ENCODE measurements around the gene PARVA. TPM values are rescaled to one million over a fixed set of nuclear protein-coding genes. Genes with fewer than 3 reads are reported as not detected.

Gene PARVA
- total RNA-seq, 1 donor from 2014 or later = 176 TPM

DNA sequence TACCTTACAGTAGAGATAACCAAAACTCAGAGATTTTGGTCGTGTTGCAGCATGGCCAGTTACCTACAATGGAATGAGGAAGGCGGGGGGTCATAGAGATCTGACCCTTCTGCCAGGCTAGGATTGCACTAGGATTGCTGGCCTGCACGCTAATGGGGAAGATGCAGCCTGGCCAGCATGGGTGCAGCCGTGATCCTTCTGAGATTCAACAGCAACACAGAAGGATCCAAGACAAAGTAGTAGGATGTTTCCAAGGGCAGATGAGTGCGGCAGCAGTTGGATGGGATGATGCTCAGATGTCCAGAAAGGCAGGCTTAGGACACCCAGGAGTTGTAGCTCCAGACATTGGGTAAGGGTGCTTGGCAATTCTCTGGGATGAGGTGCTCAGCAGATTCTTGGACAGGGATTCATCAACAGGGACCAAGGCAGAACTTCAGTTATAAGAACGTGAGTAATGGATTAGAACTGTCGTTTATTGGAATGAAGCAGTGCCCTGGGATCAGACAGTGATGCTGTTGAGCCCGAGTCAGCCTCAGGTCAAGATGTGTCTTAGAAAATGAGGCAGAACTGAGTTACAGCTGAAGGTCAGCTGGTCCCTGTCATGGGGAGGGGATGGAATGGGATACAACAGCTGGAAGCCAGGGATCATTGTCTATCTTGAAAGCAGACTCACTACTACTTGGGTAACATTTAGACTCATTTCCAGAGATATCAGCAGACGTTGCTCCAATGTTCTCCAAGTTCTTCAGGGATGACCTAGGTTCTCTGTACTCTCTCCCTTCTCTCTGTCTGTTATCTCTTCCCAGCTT lies 71.0 kb downstream of the PARVA start:
- DNase-seq (ENCODE audit: low spot score) (no peak), ATAC-seq (peak; percentile 36)
- intact Hi-C loops (cut with DNase I) = no loop called here

- ATAC-seq (no peak), DNase-seq (ENCODE audit: low spot score) (no peak)
- intact Hi-C loops (cut with DNase I) = no loop called here
Observed at GRCh38 chr11:12449961-12450715, 72.8 kb downstream of the PARVA start.

DNA sequence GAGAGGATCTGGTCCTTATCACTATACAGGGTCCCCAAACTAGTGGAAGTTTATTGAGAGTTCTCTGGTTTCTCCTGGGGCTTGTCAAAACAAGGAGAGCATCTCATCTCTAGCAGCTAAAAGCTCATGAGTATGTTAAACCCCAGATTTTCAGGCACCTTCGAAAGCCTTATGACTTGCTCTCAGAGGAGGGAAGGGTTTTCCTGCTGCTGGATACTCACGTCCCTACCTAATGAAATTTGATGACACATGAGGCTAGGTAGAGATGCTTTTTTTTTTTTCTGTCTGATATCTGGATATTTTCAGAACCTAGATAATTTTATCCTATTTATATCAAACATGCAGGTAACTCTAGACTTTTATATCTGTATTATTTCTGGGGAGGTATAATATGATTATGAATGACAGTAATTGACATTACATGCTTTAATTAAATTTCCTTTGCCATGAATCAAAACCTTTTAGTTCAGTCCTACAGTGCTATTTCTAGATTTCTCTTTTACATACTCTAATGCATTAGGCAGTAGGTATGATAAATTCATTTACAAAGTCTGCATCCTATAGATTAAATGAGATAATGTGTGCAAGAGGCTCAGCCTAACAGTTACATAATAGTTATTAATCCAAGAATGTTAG lies 73.9 kb downstream of the PARVA start:
- DNase-seq (ENCODE audit: low spot score) (no peak), ATAC-seq (no peak)
- intact Hi-C loops (cut with DNase I) = no loop called here

DNA sequence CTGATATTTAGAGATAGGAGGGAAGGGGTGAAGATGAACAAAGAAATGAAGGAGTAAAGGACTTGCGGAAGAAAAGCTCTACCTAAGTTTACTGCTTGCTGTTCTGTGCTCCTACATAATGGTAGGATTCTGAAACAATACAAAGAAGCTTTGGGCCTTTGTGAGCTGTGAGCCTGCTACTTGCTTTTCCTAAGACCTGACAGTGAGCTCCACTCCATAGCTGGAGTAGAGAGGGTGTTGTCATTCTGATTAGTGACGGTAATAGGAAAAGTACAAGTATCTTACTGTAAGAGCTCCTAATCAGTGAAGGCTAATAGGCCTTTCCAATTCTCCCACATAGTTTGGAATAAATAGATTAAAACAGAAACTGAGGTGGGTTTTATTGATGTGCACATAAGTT lies 75.9 kb downstream of the PARVA start:
- intact Hi-C loops (cut with DNase I) = no loop called here

DNA sequence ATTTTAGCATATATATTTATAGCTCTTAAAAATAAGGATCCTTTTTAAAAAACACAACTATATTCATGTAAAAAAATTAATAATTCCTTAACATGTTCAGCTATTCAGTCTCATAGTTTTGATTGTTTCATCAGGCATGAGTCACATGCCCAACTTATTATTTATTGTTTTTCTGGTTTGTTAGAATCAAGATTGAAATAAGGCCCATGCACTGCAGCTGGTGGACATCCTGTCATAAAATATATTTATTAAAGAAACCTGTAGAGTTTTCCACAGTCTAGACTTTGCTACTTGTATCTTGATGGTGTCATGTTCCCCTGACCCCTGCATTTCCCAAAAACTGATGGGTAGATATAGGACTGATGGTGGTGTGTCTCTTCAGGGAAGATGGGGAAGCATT lies 77.4 kb downstream of the PARVA start:
- DNase-seq (ENCODE audit: low spot score) = no peak
- ATAC-seq = no peak
- intact Hi-C loops (cut with DNase I) = no loop called here

More for the DNA sequence above, 75.9 kb downstream of the PARVA start:
- DNase-seq (ENCODE audit: low spot score) (no peak), ATAC-seq (no peak)

DNA sequence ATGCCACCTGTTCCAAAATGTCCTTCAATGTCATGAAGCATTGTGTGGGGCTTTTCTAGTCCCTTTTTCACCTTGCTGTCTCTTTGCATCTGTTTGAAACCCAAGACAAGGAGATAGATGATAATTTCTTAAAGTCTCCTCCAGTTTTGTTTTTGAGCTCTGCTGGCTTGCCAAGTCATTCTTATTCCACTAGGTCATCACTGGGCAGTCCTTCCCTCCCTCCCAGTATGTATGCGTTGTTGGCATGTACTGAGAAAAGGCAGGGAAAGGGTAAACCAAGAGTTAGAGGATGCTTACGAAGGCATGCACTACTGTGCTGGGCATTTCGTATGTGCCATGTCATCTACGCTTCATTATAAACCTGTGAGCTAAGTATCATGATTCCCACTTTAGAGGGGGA lies 78.6 kb downstream of the PARVA start:
- intact Hi-C loops (cut with DNase I) = no loop called here
- ATAC-seq = no peak
- DNase-seq (ENCODE audit: low spot score) = no peak

GRCh38 chr11:12456651-12457579 lies 79.5 kb downstream of the PARVA start:
- DNase-seq (ENCODE audit: low spot score) (no peak), ATAC-seq (no peak)
- intact Hi-C loops (cut with DNase I) = no loop called here

DNA sequence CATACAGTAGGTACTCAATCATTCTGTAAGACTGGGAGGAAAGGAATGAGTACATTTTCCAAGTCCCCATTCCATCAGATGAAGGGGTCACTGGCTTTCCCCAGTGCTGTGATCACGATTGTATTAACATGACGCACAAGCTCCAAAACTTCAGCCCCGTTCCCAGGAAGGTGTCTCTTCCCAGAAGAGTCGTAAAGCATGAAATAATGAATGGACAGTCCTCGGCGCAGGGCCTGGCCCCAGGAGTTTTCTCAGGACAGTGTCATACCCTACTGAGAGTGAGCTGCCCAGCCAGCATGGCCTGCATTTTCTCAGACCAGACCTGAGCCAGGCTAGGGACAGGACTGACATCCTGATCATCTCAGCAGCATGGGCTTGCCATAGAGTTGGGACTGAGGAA lies 80.7 kb downstream of the PARVA start:
- ATAC-seq (peak; percentile 53), DNase-seq (ENCODE audit: low spot score) (no peak)

GRCh38 chr11:12459374-12459773 lies 82.0 kb downstream of the PARVA start:
- ATAC-seq (no peak), DNase-seq (ENCODE audit: low spot score) (no peak)
- intact Hi-C loops (cut with DNase I) = no loop called here

More for the DNA sequence above, 80.7 kb downstream of the PARVA start:
- intact Hi-C loops (cut with DNase I) = no loop called here

GRCh38 chr11:12459865-12460444 lies 82.6 kb downstream of the PARVA start:
- no peak for DNase-seq (ENCODE audit: low spot score)
- intact Hi-C loops (cut with DNase I) = no loop called here
- no peak for ATAC-seq

GRCh38 chr11:12460466-12460865 lies 83.1 kb downstream of the PARVA start:
- intact Hi-C loops (cut with DNase I) = no loop called here
- no peak for DNase-seq (ENCODE audit: low spot score)
- no peak for ATAC-seq

DNA sequence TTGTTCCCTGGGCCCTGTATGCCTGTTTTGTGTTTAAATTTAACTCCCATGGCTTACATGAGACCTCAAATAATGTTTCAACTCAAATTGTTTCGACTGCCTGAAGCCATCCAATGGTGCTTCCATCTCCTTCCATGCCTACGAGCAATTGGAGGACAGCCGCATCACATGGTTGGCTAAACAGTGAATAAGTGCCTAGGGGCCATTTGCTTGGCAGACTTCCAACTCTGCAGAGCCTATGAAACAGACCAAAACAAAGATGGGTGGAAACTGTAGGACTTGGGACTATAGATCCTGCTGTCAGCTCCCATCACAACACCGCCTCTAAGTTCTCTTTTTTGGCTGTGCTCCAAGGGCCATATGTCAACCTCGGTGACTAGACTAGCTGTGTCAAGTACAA lies 84.1 kb downstream of the PARVA start:
- intact Hi-C loops (cut with DNase I) = no loop called here
- no peak for DNase-seq (ENCODE audit: low spot score)
- ATAC-seq = no peak

GRCh38 chr11:12464303-12464702 lies 86.9 kb downstream of the PARVA start:
- no peak for ATAC-seq
- intact Hi-C loops (cut with DNase I) = no loop called here

DNA sequence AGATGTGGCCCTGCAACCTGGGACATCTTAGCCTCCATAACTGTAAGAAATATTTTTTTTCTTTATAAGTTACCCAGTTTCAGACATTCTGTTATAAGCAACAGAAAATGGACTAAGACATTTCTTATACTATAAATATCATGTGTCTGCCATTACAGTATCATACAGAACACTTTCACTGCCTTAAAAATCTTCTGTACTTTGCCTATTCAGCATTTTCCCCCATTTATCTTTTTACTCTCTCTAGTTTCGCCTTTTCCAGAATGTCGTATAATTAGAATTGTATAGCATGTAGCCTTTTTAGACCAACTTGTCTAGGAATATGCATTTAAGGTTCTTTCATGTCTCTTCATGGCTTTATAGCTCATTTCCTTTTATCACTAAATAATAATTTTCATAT lies 88.0 kb downstream of the PARVA start:
- DNase-seq (ENCODE audit: low spot score) (no peak), ATAC-seq (no peak)
- intact Hi-C loops (cut with DNase I) = no loop called here

More at GRCh38 chr11:12464303-12464702, 86.9 kb downstream of the PARVA start:
- DNase-seq (ENCODE audit: low spot score) = no peak

DNA sequence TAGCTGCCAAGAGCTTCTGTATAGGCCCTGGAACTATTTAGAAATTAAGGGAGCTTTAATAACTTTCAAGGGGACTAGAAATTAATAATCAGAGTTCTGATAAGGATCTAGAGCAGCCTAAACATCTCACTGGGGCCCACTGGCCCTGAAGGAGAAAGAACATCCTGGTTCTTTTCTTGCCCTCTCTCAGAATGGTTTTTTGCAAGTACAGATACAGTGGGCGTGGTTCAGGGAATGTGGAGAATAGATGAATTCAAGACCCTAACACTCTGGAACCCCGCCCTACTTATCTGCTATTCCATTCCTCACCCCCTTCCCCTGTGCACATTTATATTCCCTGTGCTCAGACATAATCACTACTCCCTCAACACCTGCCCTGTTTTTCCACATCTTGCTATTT lies 90.2 kb downstream of the PARVA start:
- ATAC-seq (no peak), DNase-seq (ENCODE audit: low spot score) (no peak)
- intact Hi-C loops (cut with DNase I) = no loop called here

- DNase-seq (ENCODE audit: low spot score) (no peak), ATAC-seq (peak; percentile 75)
Observed at GRCh38 chr11:12469451-12469850, 92.1 kb downstream of the PARVA start.

DNA sequence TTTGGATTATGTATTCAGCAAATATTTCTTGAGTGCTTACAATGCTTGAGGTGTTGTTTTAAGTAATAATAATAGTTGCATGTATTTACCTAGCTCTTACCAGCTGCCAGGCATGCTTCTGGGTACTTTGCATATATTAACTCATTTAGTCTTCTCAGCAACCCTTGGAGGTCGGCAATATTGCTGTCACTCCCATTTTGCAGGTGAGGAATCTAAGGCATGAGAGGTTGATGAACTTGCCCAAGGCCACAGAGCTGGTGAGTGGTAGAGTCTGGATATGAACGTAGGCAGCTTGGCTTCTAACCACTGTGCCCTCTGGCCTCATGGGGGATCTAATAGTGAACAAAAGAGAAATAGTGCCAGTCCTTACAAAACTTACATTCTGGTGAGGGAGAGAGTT lies 92.9 kb downstream of the PARVA start:
- intact Hi-C loops (cut with DNase I) = no loop called here
- ATAC-seq (no peak), DNase-seq (ENCODE audit: low spot score) (no peak)

More at GRCh38 chr11:12469451-12469850, 92.1 kb downstream of the PARVA start:
- intact Hi-C loops (cut with DNase I) = no loop called here

- ATAC-seq (peak; percentile 52), DNase-seq (ENCODE audit: low spot score) (no peak)
- intact Hi-C loops (cut with DNase I) = no loop called here
Observed at GRCh38 chr11:12472401-12473005, 95.1 kb downstream of the PARVA start.
